ENCODE measurements around the gene ATP2C2.
"Not testable (repeated sequence)": the region's sequence is repeated elsewhere in the genome, so short reads cannot be mapped to it uniquely, and the experiment has no call there.

The ATP2C2 gene

DNA sequence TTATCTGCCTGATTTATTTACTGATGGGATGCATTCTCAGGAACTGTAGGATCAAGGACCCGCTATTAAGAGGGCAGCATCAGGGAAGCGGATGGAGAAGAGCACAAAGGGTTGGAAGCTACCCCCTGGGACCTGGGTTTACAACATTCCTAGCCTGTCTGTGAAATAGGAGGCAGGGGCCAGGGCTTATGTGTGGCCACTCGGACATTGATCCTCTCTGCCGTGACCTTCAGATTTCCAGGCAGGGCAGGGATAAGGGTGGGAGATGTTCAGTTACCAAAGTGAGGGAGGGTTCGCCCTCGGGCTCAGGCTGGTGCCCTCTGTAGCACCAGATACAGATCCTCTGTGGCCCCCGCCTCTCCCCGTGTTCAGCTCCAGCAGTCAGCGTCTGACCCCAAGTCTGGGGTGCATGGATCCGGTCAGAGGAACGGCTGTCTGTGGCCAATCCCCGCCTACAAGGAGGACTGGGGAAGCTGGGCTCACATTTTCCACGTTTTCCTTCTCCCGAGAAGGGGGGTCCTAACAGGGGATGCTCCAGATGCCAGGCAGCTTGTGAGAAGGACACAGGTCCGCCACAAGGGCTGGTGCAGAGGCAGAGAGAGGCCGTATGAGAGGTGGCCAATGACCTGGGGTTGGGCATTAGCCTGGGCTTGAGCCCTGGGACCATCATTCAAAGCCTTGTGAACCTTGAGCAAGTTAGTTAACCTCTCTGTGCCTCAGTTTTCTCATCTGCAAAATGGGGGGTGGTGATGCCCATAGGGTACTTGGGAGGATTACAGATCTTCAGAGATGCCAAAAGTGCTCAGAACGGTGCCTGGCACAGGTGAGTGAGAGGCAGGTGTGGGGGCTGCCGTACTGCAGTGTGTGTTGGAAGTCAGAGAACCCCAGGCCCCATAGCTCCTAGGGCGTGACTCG is 48.3 kb downstream of the ATP2C2 start:
- H3K27me3 ChIP-seq (ENCODE audit: insufficient read depth, low read length, poor library complexity) = peaks cover 3% of the 10 kb centered on the region
- no peak for ATAC-seq (ENCODE audit: insufficient read depth, low read depth)
- DNase-seq = no peak
- no peaks in the 10 kb centered on the region for H3K4me1 ChIP-seq (ENCODE audit: insufficient read depth, low read length)
- H3K79me2 ChIP-seq (ENCODE audit: insufficient read depth, low read length) = no peaks in the 10 kb centered on the region
- TF ChIP-seq EZH2 (IDR thresholded peaks at IDR 0.05; ENCODE audit: borderline replicate concordance, low read depth, low read length, severe bottlenecking) (no peak), CTCF (IDR thresholded peaks at IDR 0.05; ENCODE audit: borderline replicate concordance, extremely low read depth, low read length, poor library complexity, severe bottlenecking) (no peak)
- no peaks in the 10 kb centered on the region for H4K20me1 ChIP-seq (ENCODE audit: insufficient read depth, low read length)
- no peak overlapping the region for H3K27ac ChIP-seq (ENCODE audit: low read length)
- H3K36me3 ChIP-seq (ENCODE audit: insufficient read depth, low read length) = no peaks in the 10 kb centered on the region
- H3K4me3 ChIP-seq (ENCODE audit: low read depth in 1 of 2, low read length in 2 of 2) = no peak overlapping the region
- H3K9ac ChIP-seq (ENCODE audit: low read depth, low read length) = no peak overlapping the region
- H3K9me3 ChIP-seq (ENCODE audit: insufficient read depth, low read length, severe bottlenecking) = no peaks in the 10 kb centered on the region
- no peak overlapping the region for H3K4me2 ChIP-seq (ENCODE audit: insufficient read depth, low read length)
- no peak overlapping the region for H2AFZ ChIP-seq (ENCODE audit: low read depth, low read length)

DNA sequence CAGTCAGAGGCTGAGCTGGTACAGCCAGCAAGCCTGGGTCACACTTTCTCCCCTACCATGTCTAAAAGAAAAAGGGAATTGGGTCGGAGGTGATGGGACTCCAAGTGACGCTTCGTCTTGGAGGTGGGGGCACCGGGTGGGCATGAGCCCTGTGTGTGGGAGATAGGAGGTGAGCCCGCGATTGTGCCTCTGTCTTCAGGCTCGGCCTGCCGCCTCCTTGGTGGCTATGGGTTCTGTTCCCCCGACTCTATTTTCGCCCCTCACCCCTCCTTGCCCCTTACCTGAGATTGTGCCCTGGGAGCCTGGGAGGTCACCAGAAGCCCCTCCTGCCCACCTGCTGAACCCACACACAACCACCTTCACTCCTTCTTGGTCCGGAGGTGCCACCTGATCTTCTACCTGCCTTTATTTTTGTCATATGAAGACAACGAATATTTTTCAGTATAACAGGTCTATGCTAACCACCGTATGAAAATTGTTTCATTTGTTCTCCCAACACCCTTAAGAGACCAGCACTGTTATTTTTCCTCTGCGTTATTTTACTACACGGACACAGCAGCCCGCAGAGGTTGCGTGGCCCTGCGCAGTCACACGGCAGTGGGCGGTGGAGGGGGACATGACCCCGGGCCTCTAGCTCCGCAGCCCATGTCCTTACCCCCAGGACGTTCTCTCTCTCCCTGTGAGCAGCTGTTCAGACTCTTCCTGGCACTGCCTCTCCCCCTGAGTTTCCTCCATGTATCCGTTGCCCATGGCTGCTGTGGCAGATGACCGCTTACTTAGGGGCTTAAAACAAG is 49.9 kb downstream of the ATP2C2 start:
- Histone ChIP-seq H3K27me3 (ENCODE audit: insufficient read depth, low read length, poor library complexity) (peaks cover 3% of the 10 kb centered on the region), H2AFZ (ENCODE audit: low read depth, low read length) (no peak overlapping the region), H3K9me3 (ENCODE audit: insufficient read depth, low read length, severe bottlenecking) (no peaks in the 10 kb centered on the region), H3K4me2 (ENCODE audit: insufficient read depth, low read length) (no peak overlapping the region), H3K9ac (ENCODE audit: low read depth, low read length) (no peak overlapping the region), H3K4me3 (ENCODE audit: low read depth in 1 of 2, low read length in 2 of 2) (no peak overlapping the region), H3K4me1 (ENCODE audit: insufficient read depth, low read length) (no peaks in the 10 kb centered on the region), H3K79me2 (ENCODE audit: insufficient read depth, low read length) (no peaks in the 10 kb centered on the region), H4K20me1 (ENCODE audit: insufficient read depth, low read length) (no peaks in the 10 kb centered on the region), H3K36me3 (ENCODE audit: insufficient read depth, low read length) (no peaks in the 10 kb centered on the region), H3K27ac (ENCODE audit: low read length) (no peak overlapping the region)
- ATAC-seq (ENCODE audit: insufficient read depth, low read depth) (no peak), DNase-seq (no peak)
- TF ChIP-seq EZH2 (IDR thresholded peaks at IDR 0.05; ENCODE audit: borderline replicate concordance, low read depth, low read length, severe bottlenecking) (no peak), CTCF (IDR thresholded peaks at IDR 0.05; ENCODE audit: borderline replicate concordance, extremely low read depth, low read length, poor library complexity, severe bottlenecking) (no peak)

GRCh38 chr16:84419730-84420129 is 51.4 kb downstream of the ATP2C2 start:
- H3K9ac ChIP-seq (ENCODE audit: low read depth, low read length) = no peak overlapping the region
- H3K79me2 ChIP-seq (ENCODE audit: insufficient read depth, low read length) = no peaks in the 10 kb centered on the region
- no peaks in the 10 kb centered on the region for H3K9me3 ChIP-seq (ENCODE audit: insufficient read depth, low read length, severe bottlenecking)
- DNase-seq (no peak), ATAC-seq (ENCODE audit: insufficient read depth, low read depth) (no peak)
- no peak overlapping the region for H3K27ac ChIP-seq (ENCODE audit: low read length)
- no peak overlapping the region for H3K4me3 ChIP-seq (ENCODE audit: low read depth in 1 of 2, low read length in 2 of 2)
- no peak overlapping the region for H3K4me2 ChIP-seq (ENCODE audit: insufficient read depth, low read length)
- no peaks in the 10 kb centered on the region for H3K4me1 ChIP-seq (ENCODE audit: insufficient read depth, low read length)
- no peaks in the 10 kb centered on the region for H3K36me3 ChIP-seq (ENCODE audit: insufficient read depth, low read length)
- H4K20me1 ChIP-seq (ENCODE audit: insufficient read depth, low read length) = no peaks in the 10 kb centered on the region
- H3K27me3 ChIP-seq (ENCODE audit: insufficient read depth, low read length, poor library complexity) = peaks cover 3% of the 10 kb centered on the region
- no peak overlapping the region for H2AFZ ChIP-seq (ENCODE audit: low read depth, low read length)
- TF ChIP-seq EZH2 (IDR thresholded peaks at IDR 0.05; ENCODE audit: borderline replicate concordance, low read depth, low read length, severe bottlenecking) (no peak), CTCF (IDR thresholded peaks at IDR 0.05; ENCODE audit: borderline replicate concordance, extremely low read depth, low read length, poor library complexity, severe bottlenecking) (no peak)

DNA sequence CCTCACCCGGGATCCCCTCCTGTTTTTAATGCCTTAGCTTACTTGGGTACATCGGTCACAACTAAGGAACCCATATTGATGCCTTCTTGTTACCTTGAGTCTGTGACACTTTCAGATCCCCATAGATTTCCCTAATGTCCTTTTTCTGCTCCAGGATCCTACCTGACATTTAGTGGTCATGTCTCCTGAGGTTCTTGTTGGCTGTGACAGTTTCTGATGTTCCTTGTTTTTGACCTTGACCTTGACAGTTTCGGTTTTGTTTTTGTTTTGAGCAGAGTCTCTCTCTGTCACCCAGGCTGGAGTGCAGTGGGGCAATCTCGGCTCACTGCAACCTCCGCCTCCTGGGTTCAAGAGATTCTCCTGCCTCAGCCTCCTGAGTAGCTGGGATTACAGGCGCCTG is 52.2 kb downstream of the ATP2C2 start:
- not testable (repeated sequence) for H3K9ac ChIP-seq (ENCODE audit: low read depth, low read length); DNase-seq; H4K20me1 ChIP-seq (ENCODE audit: insufficient read depth, low read length); ATAC-seq (ENCODE audit: insufficient read depth, low read depth); H3K79me2 ChIP-seq (ENCODE audit: insufficient read depth, low read length); H2AFZ ChIP-seq (ENCODE audit: low read depth, low read length); H3K4me2 ChIP-seq (ENCODE audit: insufficient read depth, low read length); H3K27ac ChIP-seq (ENCODE audit: low read length); H3K27me3 ChIP-seq (ENCODE audit: insufficient read depth, low read length, poor library complexity); H3K36me3 ChIP-seq (ENCODE audit: insufficient read depth, low read length); H3K4me3 ChIP-seq (ENCODE audit: low read depth in 1 of 2, low read length in 2 of 2); H3K4me1 ChIP-seq (ENCODE audit: insufficient read depth, low read length); H3K9me3 ChIP-seq (ENCODE audit: insufficient read depth, low read length, severe bottlenecking)
